ENCODE results near the gene KCNAB1.

The KCNAB1 gene

GRCh38 chr3:156373095-156373494 is 252.7 kb downstream of the KCNAB1 start:
- Histone ChIP-seq H3K27me3 (ENCODE audit: insufficient read depth, low read length, poor library complexity, severe bottlenecking) (no peaks in the 10 kb centered on the region), H3K79me2 (ENCODE audit: insufficient read depth, low read length) (no peaks in the 10 kb centered on the region), H3F3A (ENCODE audit: low read depth) (no peaks in the 10 kb centered on the region), H3K4me2 (ENCODE audit: low read depth, low read length, poor library complexity, severe bottlenecking) (no peak overlapping the region), H4K20me1 (ENCODE audit: insufficient read depth, low read length, poor library complexity, severe bottlenecking) (no peaks in the 10 kb centered on the region), H3K4me1 (ENCODE audit: insufficient read depth, low read length, poor library complexity, severe bottlenecking) (peaks cover 26% of the 10 kb centered on the region), H3K9me3 (ENCODE audit: insufficient read depth, low read depth, low read length) (no peaks in the 10 kb centered on the region), H3K9me2 (replicated peaks; ENCODE audit: low read depth, low read length) (no peaks in the 10 kb centered on the region), H3K9ac (ENCODE audit: low read depth, low read length, poor library complexity, severe bottlenecking) (no peak overlapping the region), H3K4me3 (ENCODE audit: low read length, poor library complexity, severe bottlenecking) (no peak overlapping the region), H3K36me3 (ENCODE audit: insufficient read depth, low read length) (no peaks in the 10 kb centered on the region), H2AFZ (ENCODE audit: low read length) (no peak overlapping the region)
- TF ChIP-seq EZH2phosphoT487 (IDR thresholded peaks at IDR 0.05; ENCODE audit: borderline replicate concordance), result no peak
- no peak for TF ChIP-seq CTCF (conservative IDR thresholded peaks at IDR 0.05; ENCODE audit: low read length)

- no peaks in the 10 kb centered on the region for H3K9me2 ChIP-seq (replicated peaks; ENCODE audit: low read depth, low read length)
- H3F3A ChIP-seq (ENCODE audit: low read depth), result no peaks in the 10 kb centered on the region
- H3K9me3 ChIP-seq (ENCODE audit: insufficient read depth, low read depth, low read length), result no peaks in the 10 kb centered on the region
- H2AFZ ChIP-seq (ENCODE audit: low read length), result no peak overlapping the region
- no peak overlapping the region for H3K9ac ChIP-seq (ENCODE audit: low read depth, low read length, poor library complexity, severe bottlenecking)
- TF ChIP-seq EZH2phosphoT487 (IDR thresholded peaks at IDR 0.05; ENCODE audit: borderline replicate concordance) (no peak), CTCF (conservative IDR thresholded peaks at IDR 0.05; ENCODE audit: low read length) (no peak)
- H3K4me2 ChIP-seq (ENCODE audit: low read depth, low read length, poor library complexity, severe bottlenecking), result no peak overlapping the region
- H3K36me3 ChIP-seq (ENCODE audit: insufficient read depth, low read length), result no peaks in the 10 kb centered on the region
- no peaks in the 10 kb centered on the region for H4K20me1 ChIP-seq (ENCODE audit: insufficient read depth, low read length, poor library complexity, severe bottlenecking)
- H3K4me1 ChIP-seq (ENCODE audit: insufficient read depth, low read length, poor library complexity, severe bottlenecking), result peaks cover 26% of the 10 kb centered on the region
- H3K27me3 ChIP-seq (ENCODE audit: insufficient read depth, low read length, poor library complexity, severe bottlenecking), result no peaks in the 10 kb centered on the region
- no peaks in the 10 kb centered on the region for H3K79me2 ChIP-seq (ENCODE audit: insufficient read depth, low read length)
- H3K4me3 ChIP-seq (ENCODE audit: low read length, poor library complexity, severe bottlenecking), result no peak overlapping the region
These were observed 253.3 kb downstream of the KCNAB1 start for GRCh38 chr3:156373654-156374053.

GRCh38 chr3:156376199-156376598 is 255.8 kb downstream of the KCNAB1 start:
- Histone ChIP-seq H3K9ac (ENCODE audit: low read depth, low read length, poor library complexity, severe bottlenecking) (no peak overlapping the region), H3K79me2 (ENCODE audit: insufficient read depth, low read length) (no peaks in the 10 kb centered on the region), H3K4me3 (ENCODE audit: low read length, poor library complexity, severe bottlenecking) (no peak overlapping the region), H3K36me3 (ENCODE audit: insufficient read depth, low read length) (no peaks in the 10 kb centered on the region), H2AFZ (ENCODE audit: low read length) (no peak overlapping the region), H3K4me2 (ENCODE audit: low read depth, low read length, poor library complexity, severe bottlenecking) (no peak overlapping the region), H3K9me3 (ENCODE audit: insufficient read depth, low read depth, low read length) (no peaks in the 10 kb centered on the region), H3K4me1 (ENCODE audit: insufficient read depth, low read length, poor library complexity, severe bottlenecking) (peaks cover 18% of the 10 kb centered on the region), H3K27me3 (ENCODE audit: insufficient read depth, low read length, poor library complexity, severe bottlenecking) (no peaks in the 10 kb centered on the region), H4K20me1 (ENCODE audit: insufficient read depth, low read length, poor library complexity, severe bottlenecking) (no peaks in the 10 kb centered on the region), H3K9me2 (replicated peaks; ENCODE audit: low read depth, low read length) (no peaks in the 10 kb centered on the region), H3F3A (ENCODE audit: low read depth) (no peaks in the 10 kb centered on the region)
- TF ChIP-seq EZH2phosphoT487 (IDR thresholded peaks at IDR 0.05; ENCODE audit: borderline replicate concordance) (no peak), CTCF (conservative IDR thresholded peaks at IDR 0.05; ENCODE audit: low read length) (no peak)

Measured in Loucy (cell line).